ENCODE results near the gene GNGT1.

DNA sequence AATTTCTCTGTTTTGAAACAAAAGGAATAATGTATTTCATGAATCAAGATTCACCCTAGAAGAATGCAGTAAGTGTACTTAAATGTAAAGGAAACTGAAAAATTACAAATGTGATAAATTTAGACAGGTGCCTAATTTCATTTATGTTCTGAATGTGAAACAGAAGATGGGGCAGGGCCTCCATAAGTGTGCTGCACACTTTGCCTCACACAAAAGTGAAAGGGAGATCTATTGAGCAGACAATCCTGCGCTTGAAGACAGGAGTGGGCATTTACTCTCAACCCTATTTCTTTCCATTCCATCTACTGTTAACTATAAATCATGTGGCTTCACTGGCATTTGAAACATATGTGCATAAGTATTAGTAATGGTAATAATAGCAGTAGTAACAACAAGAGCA is 51.4 kb downstream of the GNGT1 start:
- TF ChIP-seq GATA2 (IDR thresholded peaks at IDR 0.05; ENCODE audit: low read depth, low read length) (no peak), GATA3 (IDR thresholded peaks at IDR 0.05; ENCODE audit: low read depth, low read length) (no peak)

Measured in SH-SY5Y (cell line).